ENCODE measurements around the gene NAGK. TPM values are rescaled to one million over a fixed set of nuclear protein-coding genes. Genes with fewer than 3 reads are reported as not detected.

The NAGK gene
- total and polyA plus RNA-seq, 2 experiments from 2014 or later: 47.0 to 55.6 TPM

DNA sequence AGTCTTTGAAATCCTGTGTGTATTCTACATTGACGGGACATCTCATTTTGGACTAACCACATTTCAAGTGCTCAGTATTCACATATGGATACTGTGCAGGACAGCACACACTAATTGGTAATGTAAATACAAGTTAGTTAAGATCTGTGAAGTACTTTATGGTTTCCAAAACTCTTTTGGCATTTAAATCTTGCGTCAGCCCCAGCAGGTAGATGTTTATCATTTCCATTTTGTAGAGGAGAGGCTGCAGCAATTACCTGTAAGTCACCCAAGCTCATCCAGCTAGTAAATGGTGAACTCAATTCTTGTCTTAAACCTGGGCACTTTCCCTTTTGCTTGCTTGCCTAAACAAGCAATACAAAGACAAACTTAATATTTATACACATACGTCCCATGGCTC lies 1.6 kb upstream of the NAGK start:
- TF ChIP-seq ZNF114 (CRISPR knock-in tag; IDR thresholded peaks at IDR 0.05) (no peak), NANOG (IDR thresholded peaks at IDR 0.05; ENCODE audit: borderline replicate concordance) (no peak), EZH2 (IDR thresholded peaks at IDR 0.05; ENCODE audit: low read depth, unreplicated experiment) (no peak), STAT1 (IDR thresholded peaks at IDR 0.05; ENCODE audit: unreplicated experiment) (no peak), CREB1 (CRISPR knock-in tag; IDR thresholded peaks at IDR 0.05; ENCODE audit: low read depth) (no peak), ZNF331 (CRISPR knock-in tag; IDR thresholded peaks at IDR 0.05; ENCODE audit: low read depth) (no peak)
- TF ChIP-seq, protein P1, sequence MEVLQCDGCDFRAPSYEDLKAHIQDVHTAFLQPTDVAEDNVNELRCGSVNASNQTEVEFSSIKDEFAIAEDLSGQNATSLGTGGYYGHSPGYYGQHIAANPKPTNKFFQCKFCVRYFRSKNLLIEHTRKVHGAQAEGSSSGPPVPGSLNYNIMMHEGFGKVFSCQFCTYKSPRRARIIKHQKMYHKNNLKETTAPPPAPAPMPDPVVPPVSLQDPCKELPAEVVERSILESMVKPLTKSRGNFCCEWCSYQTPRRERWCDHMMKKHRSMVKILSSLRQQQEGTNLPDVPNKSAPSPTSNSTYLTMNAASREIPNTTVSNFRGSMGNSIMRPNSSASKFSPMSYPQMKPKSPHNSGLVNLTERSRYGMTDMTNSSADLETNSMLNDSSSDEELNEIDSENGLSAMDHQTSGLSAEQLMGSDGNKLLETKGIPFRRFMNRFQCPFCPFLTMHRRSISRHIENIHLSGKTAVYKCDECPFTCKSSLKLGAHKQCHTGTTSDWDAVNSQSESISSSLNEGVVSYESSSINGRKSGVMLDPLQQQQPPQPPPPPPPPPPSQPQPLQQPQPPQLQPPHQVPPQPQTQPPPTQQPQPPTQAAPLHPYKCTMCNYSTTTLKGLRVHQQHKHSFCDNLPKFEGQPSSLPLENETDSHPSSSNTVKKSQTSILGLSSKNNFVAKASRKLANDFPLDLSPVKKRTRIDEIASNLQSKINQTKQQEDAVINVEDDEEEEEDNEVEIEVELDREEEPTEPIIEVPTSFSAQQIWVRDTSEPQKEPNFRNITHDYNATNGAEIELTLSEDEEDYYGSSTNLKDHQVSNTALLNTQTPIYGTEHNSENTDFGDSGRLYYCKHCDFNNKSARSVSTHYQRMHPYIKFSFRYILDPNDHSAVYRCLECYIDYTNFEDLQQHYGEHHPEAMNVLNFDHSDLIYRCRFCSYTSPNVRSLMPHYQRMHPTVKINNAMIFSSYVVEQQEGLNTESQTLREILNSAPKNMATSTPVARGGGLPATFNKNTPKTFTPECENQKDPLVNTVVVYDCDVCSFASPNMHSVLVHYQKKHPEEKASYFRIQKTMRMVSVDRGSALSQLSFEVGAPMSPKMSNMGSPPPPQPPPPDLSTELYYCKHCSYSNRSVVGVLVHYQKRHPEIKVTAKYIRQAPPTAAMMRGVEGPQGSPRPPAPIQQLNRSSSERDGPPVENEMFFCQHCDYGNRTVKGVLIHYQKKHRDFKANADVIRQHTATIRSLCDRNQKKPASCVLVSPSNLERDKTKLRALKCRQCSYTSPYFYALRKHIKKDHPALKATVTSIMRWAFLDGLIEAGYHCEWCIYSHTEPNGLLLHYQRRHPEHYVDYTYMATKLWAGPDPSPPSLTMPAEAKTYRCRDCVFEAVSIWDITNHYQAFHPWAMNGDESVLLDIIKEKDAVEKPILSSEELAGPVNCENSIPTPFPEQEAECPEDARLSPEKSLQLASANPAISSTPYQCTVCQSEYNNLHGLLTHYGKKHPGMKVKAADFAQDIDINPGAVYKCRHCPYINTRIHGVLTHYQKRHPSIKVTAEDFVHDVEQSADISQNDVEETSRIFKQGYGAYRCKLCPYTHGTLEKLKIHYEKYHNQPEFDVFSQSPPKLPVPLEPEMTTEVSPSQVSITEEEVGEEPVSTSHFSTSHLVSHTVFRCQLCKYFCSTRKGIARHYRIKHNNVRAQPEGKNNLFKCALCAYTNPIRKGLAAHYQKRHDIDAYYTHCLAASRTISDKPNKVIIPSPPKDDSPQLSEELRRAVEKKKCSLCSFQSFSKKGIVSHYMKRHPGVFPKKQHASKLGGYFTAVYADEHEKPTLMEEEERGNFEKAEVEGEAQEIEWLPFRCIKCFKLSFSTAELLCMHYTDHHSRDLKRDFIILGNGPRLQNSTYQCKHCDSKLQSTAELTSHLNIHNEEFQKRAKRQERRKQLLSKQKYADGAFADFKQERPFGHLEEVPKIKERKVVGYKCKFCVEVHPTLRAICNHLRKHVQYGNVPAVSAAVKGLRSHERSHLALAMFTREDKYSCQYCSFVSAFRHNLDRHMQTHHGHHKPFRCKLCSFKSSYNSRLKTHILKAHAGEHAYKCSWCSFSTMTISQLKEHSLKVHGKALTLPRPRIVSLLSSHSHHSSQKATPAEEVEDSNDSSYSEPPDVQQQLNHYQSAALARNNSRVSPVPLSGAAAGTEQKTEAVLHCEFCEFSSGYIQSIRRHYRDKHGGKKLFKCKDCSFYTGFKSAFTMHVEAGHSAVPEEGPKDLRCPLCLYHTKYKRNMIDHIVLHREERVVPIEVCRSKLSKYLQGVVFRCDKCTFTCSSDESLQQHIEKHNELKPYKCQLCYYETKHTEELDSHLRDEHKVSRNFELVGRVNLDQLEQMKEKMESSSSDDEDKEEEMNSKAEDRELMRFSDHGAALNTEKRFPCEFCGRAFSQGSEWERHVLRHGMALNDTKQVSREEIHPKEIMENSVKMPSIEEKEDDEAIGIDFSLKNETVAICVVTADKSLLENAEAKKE (CRISPR knock-in tag; IDR thresholded peaks at IDR 0.05): no peak
- TF ChIP-seq, protein P2, sequence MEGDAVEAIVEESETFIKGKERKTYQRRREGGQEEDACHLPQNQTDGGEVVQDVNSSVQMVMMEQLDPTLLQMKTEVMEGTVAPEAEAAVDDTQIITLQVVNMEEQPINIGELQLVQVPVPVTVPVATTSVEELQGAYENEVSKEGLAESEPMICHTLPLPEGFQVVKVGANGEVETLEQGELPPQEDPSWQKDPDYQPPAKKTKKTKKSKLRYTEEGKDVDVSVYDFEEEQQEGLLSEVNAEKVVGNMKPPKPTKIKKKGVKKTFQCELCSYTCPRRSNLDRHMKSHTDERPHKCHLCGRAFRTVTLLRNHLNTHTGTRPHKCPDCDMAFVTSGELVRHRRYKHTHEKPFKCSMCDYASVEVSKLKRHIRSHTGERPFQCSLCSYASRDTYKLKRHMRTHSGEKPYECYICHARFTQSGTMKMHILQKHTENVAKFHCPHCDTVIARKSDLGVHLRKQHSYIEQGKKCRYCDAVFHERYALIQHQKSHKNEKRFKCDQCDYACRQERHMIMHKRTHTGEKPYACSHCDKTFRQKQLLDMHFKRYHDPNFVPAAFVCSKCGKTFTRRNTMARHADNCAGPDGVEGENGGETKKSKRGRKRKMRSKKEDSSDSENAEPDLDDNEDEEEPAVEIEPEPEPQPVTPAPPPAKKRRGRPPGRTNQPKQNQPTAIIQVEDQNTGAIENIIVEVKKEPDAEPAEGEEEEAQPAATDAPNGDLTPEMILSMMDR (conservative IDR thresholded peaks at IDR 0.05; ENCODE audit: low read depth in 2 of 2): no peak
- TF ChIP-seq, protein P3, sequence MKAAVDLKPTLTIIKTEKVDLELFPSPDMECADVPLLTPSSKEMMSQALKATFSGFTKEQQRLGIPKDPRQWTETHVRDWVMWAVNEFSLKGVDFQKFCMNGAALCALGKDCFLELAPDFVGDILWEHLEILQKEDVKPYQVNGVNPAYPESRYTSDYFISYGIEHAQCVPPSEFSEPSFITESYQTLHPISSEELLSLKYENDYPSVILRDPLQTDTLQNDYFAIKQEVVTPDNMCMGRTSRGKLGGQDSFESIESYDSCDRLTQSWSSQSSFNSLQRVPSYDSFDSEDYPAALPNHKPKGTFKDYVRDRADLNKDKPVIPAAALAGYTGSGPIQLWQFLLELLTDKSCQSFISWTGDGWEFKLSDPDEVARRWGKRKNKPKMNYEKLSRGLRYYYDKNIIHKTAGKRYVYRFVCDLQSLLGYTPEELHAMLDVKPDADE (IDR thresholded peaks at IDR 0.05): no peak
- Histone ChIP-seq H3K79me2 (replicated peaks; ENCODE audit: insufficient read depth) (peaks cover 19% of the 10 kb centered on the region), H2AFZ (no peak overlapping the region), H3K4me1 (ENCODE audit: insufficient read depth) (peaks cover 13% of the 10 kb centered on the region), H3K36me3 (ENCODE audit: insufficient read depth) (no peaks in the 10 kb centered on the region; the same call in 1 of the 2 replicates), H3K27me3 (ENCODE audit: insufficient read depth) (no peaks in the 10 kb centered on the region), H3K9me2 (ENCODE audit: insufficient read depth) (no peaks in the 10 kb centered on the region), H3K4me3 (peak overlapping the region; percentile 93; the same call in 1 of the 2 replicates), H3K27ac (ENCODE audit: low read depth) (no peak overlapping the region), H4K20me1 (replicated peaks; ENCODE audit: insufficient read depth) (peaks cover 7% of the 10 kb centered on the region; the same call in 1 of the 2 replicates), H3K4me2 (peak overlapping the region; percentile 100; the same call in 1 of the 2 replicates), H3F3A (replicated peaks; ENCODE audit: low read depth) (0 out of 2 replicates have a peak, but pooled peaks cover 3% of the 10 kb centered on the region)
- Mint-ChIP-seq H3K9me3 (no peaks in the 10 kb centered on the region), H3K27ac (no peak overlapping the region), H3K36me3 (ENCODE audit: low read depth) (peaks cover 4% of the 10 kb centered on the region; the same call in 2 of the 3 replicates), H3K4me3 (peak overlapping the region; percentile 99; the same call in 2 of the 3 replicates), H3K4me1 (peaks cover 17% of the 10 kb centered on the region), H3K27me3 (ENCODE audit: insufficient read depth, low read depth, poor library complexity) (peaks cover 10% of the 10 kb centered on the region)
- DNase-seq (ENCODE audit: low spot score) (no peak), ATAC-seq (no peak)

All from GM23338 (cell line).